SK-N-MC (cell line): ENCODE measurements around the gene SZRD1.
"Not testable (repeated sequence)": the region's sequence is repeated elsewhere in the genome, so short reads cannot be mapped to it uniquely, and the experiment has no call there.

ENCODE experiments used
- EZH2 ChIP-seq: fragments of 200-600 bp; sonication (generic); IDR thresholded peaks from one replicate; pipeline ENCODE4 v1.6.1; 2017; ENCODE audit warnings: antibody characterized with exemption
- FOXP2 ChIP-seq: optimal IDR thresholded peaks from 2 replicates; pipeline ENCODE3; 2011; ENCODE audit warnings: mild to moderate bottlenecking, moderate library complexity; ENCODE audit not compliant: insufficient read depth; ENCODE audit errors: extremely low read length, control extremely low read depth
- POLR2AphosphoS5 ChIP-seq: IDR thresholded peaks from 2 replicates; pipeline ENCODE4 v1.6.1; 2012; ENCODE audit warnings: mild to moderate bottlenecking, low read depth, low read length, borderline replicate concordance

- not testable (repeated sequence) for TF ChIP-seq EZH2, FOXP2, POLR2AphosphoS5
Observed at GRCh38 chr1:16343276-16343675, 23.8 kb upstream of the SZRD1 start.
